ENCODE data around the gene SLC30A7.

GRCh38 chr1:100950781-100951180 is 54.9 kb downstream of the SLC30A7 start:
- TF ChIP-seq CTCF (conservative IDR thresholded peaks at IDR 0.05) (no peak), ZFX (IDR thresholded peaks at IDR 0.05) (no peak)

Measured in C4-2B (cell line).